Mesendoderm (in vitro differentiated cells): ENCODE measurements around the gene BGN.

Experiments
- DNase-seq: peaks from one replicate; pipeline ENCODE4 v3.0.0; 2013
- H2AK5ac ChIP-seq: 2 replicates; pipeline ENCODE4 v1.6.1; 2013; ENCODE audit warnings: low read length, inconsistent platforms
- H2BK120ac ChIP-seq: 2 replicates; pipeline ENCODE4 v1.6.1; 2013; ENCODE audit warnings: low read depth, mild to moderate bottlenecking, low read length, moderate library complexity, mixed read lengths
- H2BK15ac ChIP-seq: replicated peaks from 2 replicates; pipeline ENCODE4 v1.6.1; 2013; ENCODE audit warnings: low read depth, mild to moderate bottlenecking, moderate library complexity
- H2BK5ac ChIP-seq: 2 replicates; pipeline ENCODE4 v1.6.1; 2013; ENCODE audit warnings: low read length, inconsistent platforms
- H3K18ac ChIP-seq: 2 replicates; pipeline ENCODE4 v1.6.1; 2013; ENCODE audit warnings: mild to moderate bottlenecking, low read length, mixed read lengths
- H3K23ac ChIP-seq: one replicate; pipeline ENCODE4 v1.6.1; 2013; ENCODE audit warnings: low read length
- H3K27ac ChIP-seq: 2 replicates; pipeline ENCODE4 v1.5.1; 2013; ENCODE audit warnings: low read depth, mild to moderate bottlenecking, inconsistent platforms, low read length, moderate library complexity
- H3K27me3 ChIP-seq: 2 replicates; pipeline ENCODE4 v1.6.1; 2013; ENCODE audit warnings: low read length, control low read depth, mild to moderate bottlenecking, inconsistent platforms; ENCODE audit not compliant: insufficient read depth, poor library complexity
- H3K36me3 ChIP-seq: 2 replicates; pipeline ENCODE4 v1.6.1; 2013; ENCODE audit warnings: low read length, inconsistent platforms; ENCODE audit not compliant: control insufficient read depth, insufficient read depth
- H3K4ac ChIP-seq: one replicate; pipeline ENCODE4 v1.6.1; 2013; ENCODE audit warnings: low read depth, mild to moderate bottlenecking, low read length, moderate library complexity
- H3K4me1 ChIP-seq: 2 replicates; pipeline ENCODE4 v1.6.1; 2013; ENCODE audit warnings: low read depth, low read length, inconsistent platforms; ENCODE audit not compliant: control insufficient read depth
- H3K4me2 ChIP-seq: 2 replicates; pipeline ENCODE4 v1.6.1; 2013; ENCODE audit warnings: low read length
- H3K4me3 ChIP-seq: 2 replicates; pipeline ENCODE4 v1.5.1; 2013; ENCODE audit warnings: mild to moderate bottlenecking, low read length
- H3K56ac ChIP-seq: one replicate; pipeline ENCODE4 v1.6.1; 2013; ENCODE audit warnings: low read length
- H3K79me1 ChIP-seq: 2 replicates; pipeline ENCODE4 v1.6.1; 2013; ENCODE audit warnings: low read length, inconsistent platforms
- H3K79me2 ChIP-seq: 2 replicates; pipeline ENCODE4 v1.6.1; 2013; ENCODE audit warnings: mild to moderate bottlenecking, low read length; ENCODE audit not compliant: control insufficient read depth, insufficient read depth
- H3K9ac ChIP-seq: 2 replicates; pipeline ENCODE4 v1.6.1; 2013; ENCODE audit warnings: low read length, inconsistent platforms
- H4K5ac ChIP-seq: one replicate; pipeline ENCODE4 v1.6.1; 2013; ENCODE audit warnings: low read length
- H4K8ac ChIP-seq: one replicate; pipeline ENCODE4 v1.6.1; 2013; ENCODE audit warnings: low read depth, mild to moderate bottlenecking, control low read depth, low read length, moderate library complexity
- WGBS: extraction: QIAGEN DNeasy Blood & Tissue Kit; methylation state at CpG from one replicate; pipeline ENCODE4 v1.1.7; 2013; ENCODE audit warnings: low lambda C conversion rate, missing lambda C conversion rate; ENCODE audit not compliant: insufficient coverage; ENCODE audit errors: extremely low coverage; 5-methylcytosine and 5-hydroxymethylcytosine counted together

The BGN gene

GRCh38 chrX:153549231-153549630, 54.5 kb downstream of the BGN start:
- DNase-seq: no peak
- H3K4ac ChIP-seq: no peak overlapping the region
- no peak overlapping the region for H3K27ac ChIP-seq
- H3K79me2 ChIP-seq: no peaks in the 10 kb centered on the region
- no peak overlapping the region for H3K56ac ChIP-seq
- no peak overlapping the region for H4K8ac ChIP-seq
- no peaks in the 10 kb centered on the region for H3K79me1 ChIP-seq
- no peak overlapping the region for H2BK5ac ChIP-seq
- no peak overlapping the region for H3K4me3 ChIP-seq
- no peaks in the 10 kb centered on the region for H3K27me3 ChIP-seq
- no peak overlapping the region for H3K23ac ChIP-seq
- H3K9ac ChIP-seq: no peak overlapping the region
- H2BK120ac ChIP-seq: no peak overlapping the region
- H3K36me3 ChIP-seq: no peaks in the 10 kb centered on the region
- no peaks in the 10 kb centered on the region for H3K4me1 ChIP-seq
- no peak overlapping the region for H3K18ac ChIP-seq
- no peak overlapping the region for H2AK5ac ChIP-seq
- WGBS: no CpG with 5 or more reads among the region's 17 CpGs
- no peak overlapping the region for H3K4me2 ChIP-seq
- H2BK15ac ChIP-seq: no peak overlapping the region
- H4K5ac ChIP-seq: no peak overlapping the region

GRCh38 chrX:153549807-153550206, 55.0 kb downstream of the BGN start:
- Histone ChIP-seq H3K23ac (no peak overlapping the region), H4K8ac (no peak overlapping the region), H2BK120ac (no peak overlapping the region), H3K27me3 (no peaks in the 10 kb centered on the region), H3K56ac (no peak overlapping the region), H3K36me3 (no peaks in the 10 kb centered on the region), H4K5ac (no peak overlapping the region), H3K79me1 (no peaks in the 10 kb centered on the region), H3K4me1 (no peaks in the 10 kb centered on the region), H2BK15ac (no peak overlapping the region), H3K4ac (no peak overlapping the region), H3K4me2 (no peak overlapping the region), H2BK5ac (no peak overlapping the region), H3K4me3 (no peak overlapping the region), H3K18ac (no peak overlapping the region), H3K27ac (no peak overlapping the region), H2AK5ac (no peak overlapping the region), H3K9ac (no peak overlapping the region), H3K79me2 (no peaks in the 10 kb centered on the region)
- no peak for DNase-seq
- WGBS: no CpG with 5 or more reads among the region's 16 CpGs

- Histone ChIP-seq H3K27me3 (no peaks in the 10 kb centered on the region), H3K4me2 (no peak overlapping the region), H3K4ac (no peak overlapping the region), H2BK120ac (no peak overlapping the region), H4K5ac (no peak overlapping the region), H3K27ac (no peak overlapping the region), H2BK5ac (no peak overlapping the region), H4K8ac (no peak overlapping the region), H3K18ac (no peak overlapping the region), H3K4me3 (no peak overlapping the region), H3K9ac (no peak overlapping the region), H2BK15ac (no peak overlapping the region), H3K36me3 (no peaks in the 10 kb centered on the region), H3K79me2 (no peaks in the 10 kb centered on the region), H3K23ac (no peak overlapping the region), H3K56ac (no peak overlapping the region), H3K79me1 (no peaks in the 10 kb centered on the region), H2AK5ac (no peak overlapping the region), H3K4me1 (no peaks in the 10 kb centered on the region)
- no CpG with 5 or more reads among the region's 5 CpGs for WGBS
- DNase-seq: no peak
Observed at GRCh38 chrX:153551135-153551534, 56.4 kb downstream of the BGN start.

GRCh38 chrX:153554519-153555167, 59.9 kb downstream of the BGN start:
- no peak overlapping the region for H2BK120ac ChIP-seq
- no peak overlapping the region for H3K18ac ChIP-seq
- H4K5ac ChIP-seq: no peak overlapping the region
- H3K4me2 ChIP-seq: no peak overlapping the region
- no peak overlapping the region for H3K9ac ChIP-seq
- WGBS: no CpG with 5 or more reads among the region's 17 CpGs
- H3K79me1 ChIP-seq: no peaks in the 10 kb centered on the region
- H3K79me2 ChIP-seq: no peaks in the 10 kb centered on the region
- no peak overlapping the region for H3K4me3 ChIP-seq
- H3K23ac ChIP-seq: no peak overlapping the region
- H2AK5ac ChIP-seq: no peak overlapping the region
- no peak overlapping the region for H3K56ac ChIP-seq
- H3K4me1 ChIP-seq: no peaks in the 10 kb centered on the region
- H2BK5ac ChIP-seq: no peak overlapping the region
- no peak overlapping the region for H3K4ac ChIP-seq
- no peaks in the 10 kb centered on the region for H3K27me3 ChIP-seq
- H3K36me3 ChIP-seq: no peaks in the 10 kb centered on the region
- no peak overlapping the region for H4K8ac ChIP-seq
- no peak overlapping the region for H2BK15ac ChIP-seq
- peak; percentile 51 for DNase-seq
- no peak overlapping the region for H3K27ac ChIP-seq

- Histone ChIP-seq H3K4me3 (no peak overlapping the region), H3K36me3 (no peaks in the 10 kb centered on the region), H3K4ac (no peak overlapping the region), H3K79me1 (no peaks in the 10 kb centered on the region), H3K56ac (no peak overlapping the region), H3K4me2 (no peak overlapping the region), H4K8ac (no peak overlapping the region), H3K4me1 (no peaks in the 10 kb centered on the region), H3K27ac (no peak overlapping the region), H3K23ac (no peak overlapping the region), H3K79me2 (no peaks in the 10 kb centered on the region), H3K27me3 (no peaks in the 10 kb centered on the region), H3K18ac (no peak overlapping the region), H4K5ac (no peak overlapping the region), H2BK5ac (no peak overlapping the region), H2BK15ac (no peak overlapping the region), H2BK120ac (no peak overlapping the region), H2AK5ac (no peak overlapping the region), H3K9ac (no peak overlapping the region)
- no CpG with 5 or more reads among the region's 12 CpGs for WGBS
- no peak for DNase-seq
Observed at GRCh38 chrX:153556767-153557166, 62.0 kb downstream of the BGN start.
